ENCODE data around the gene ARAP2. TPM values are rescaled to one million over a fixed set of nuclear protein-coding genes. Genes with fewer than 3 reads are reported as not detected.
A peak's percentile ranks its signal among the peaks of the same experiment; 100 is the strongest.

Gene ARAP2
- total and polyA plus RNA-seq, 2 experiments from 2014 or later: 5.9 to 22.7 TPM

- TF ChIP-seq CTCF (IDR thresholded peaks at IDR 0.05; ENCODE audit: poor library complexity): no peak
- no peak for TF ChIP-seq EZH2 (IDR thresholded peaks at IDR 0.05; ENCODE audit: borderline replicate concordance)
- TF ChIP-seq EZH2phosphoT487 (IDR thresholded peaks at IDR 0.05; ENCODE audit: low read depth, severe bottlenecking, unreplicated experiment): no peak
- Histone ChIP-seq H4K20me1 (ENCODE audit: insufficient read depth, poor library complexity, severe bottlenecking) (no peaks in the 10 kb centered on the region), H3K4me1 (ENCODE audit: insufficient read depth) (no peaks in the 10 kb centered on the region), H3K27ac (no peak overlapping the region), H3K36me3 (replicated peaks; ENCODE audit: insufficient read depth, low read depth) (no peaks in the 10 kb centered on the region), H3K4me2 (peak overlapping the region; percentile 83), H3K4me3 (no peak overlapping the region), H2AFZ (no peak overlapping the region), H3K79me2 (peaks cover 40% of the 10 kb centered on the region), H3K9me3 (ENCODE audit: low read depth) (no peaks in the 10 kb centered on the region), H3K27me3 (no peaks in the 10 kb centered on the region), H3K9me2 (replicated peaks; ENCODE audit: insufficient read depth) (no peaks in the 10 kb centered on the region)
- DNase-seq (ENCODE audit: low spot score): no peak
- 73% methylated on average over 2 of the region's 2 CpGs for WGBS (ENCODE audit: low lambda C conversion rate, missing lambda C conversion rate)
Measured at GRCh38 chr4:36241771-36242170, 2.5 kb downstream of the ARAP2 start.

- H3K9me3 ChIP-seq (ENCODE audit: low read depth): no peaks in the 10 kb centered on the region
- no peak overlapping the region for H2AFZ ChIP-seq
- H3K4me3 ChIP-seq: no peak overlapping the region
- no peak overlapping the region for H3K27ac ChIP-seq
- H3K4me2 ChIP-seq: no peak overlapping the region
- H3K4me1 ChIP-seq (ENCODE audit: insufficient read depth): no peaks in the 10 kb centered on the region
- DNase-seq (ENCODE audit: low spot score): no peak
- H3K79me2 ChIP-seq: peaks cover 60% of the 10 kb centered on the region
- no peaks in the 10 kb centered on the region for H3K36me3 ChIP-seq (replicated peaks; ENCODE audit: insufficient read depth, low read depth)
- no peaks in the 10 kb centered on the region for H3K9me2 ChIP-seq (replicated peaks; ENCODE audit: insufficient read depth)
- 94% methylated on average over 4 of the region's 4 CpGs for WGBS (ENCODE audit: low lambda C conversion rate, missing lambda C conversion rate)
- TF ChIP-seq EZH2 (IDR thresholded peaks at IDR 0.05; ENCODE audit: borderline replicate concordance) (no peak), CTCF (IDR thresholded peaks at IDR 0.05; ENCODE audit: poor library complexity) (no peak), EZH2phosphoT487 (IDR thresholded peaks at IDR 0.05; ENCODE audit: low read depth, severe bottlenecking, unreplicated experiment) (no peak)
- H4K20me1 ChIP-seq (ENCODE audit: insufficient read depth, poor library complexity, severe bottlenecking): no peaks in the 10 kb centered on the region
- H3K27me3 ChIP-seq: no peaks in the 10 kb centered on the region
Measured at GRCh38 chr4:36237366-36238313, 6.7 kb downstream of the ARAP2 start.

GRCh38 chr4:36236159-36236558 is 8.2 kb downstream of the ARAP2 start:
- Histone ChIP-seq H3K9me2 (replicated peaks; ENCODE audit: insufficient read depth) (no peaks in the 10 kb centered on the region), H3K4me2 (no peak overlapping the region), H3K79me2 (peaks cover 53% of the 10 kb centered on the region), H3K27ac (no peak overlapping the region), H3K4me3 (no peak overlapping the region), H3K9me3 (ENCODE audit: low read depth) (no peaks in the 10 kb centered on the region), H4K20me1 (ENCODE audit: insufficient read depth, poor library complexity, severe bottlenecking) (no peaks in the 10 kb centered on the region), H2AFZ (no peak overlapping the region), H3K4me1 (ENCODE audit: insufficient read depth) (no peaks in the 10 kb centered on the region), H3K36me3 (replicated peaks; ENCODE audit: insufficient read depth, low read depth) (no peaks in the 10 kb centered on the region), H3K27me3 (no peaks in the 10 kb centered on the region)
- 90% methylated on average over 2 of the region's 2 CpGs for WGBS (ENCODE audit: low lambda C conversion rate, missing lambda C conversion rate)
- no peak for TF ChIP-seq CTCF (IDR thresholded peaks at IDR 0.05; ENCODE audit: poor library complexity)
- TF ChIP-seq EZH2phosphoT487 (IDR thresholded peaks at IDR 0.05; ENCODE audit: low read depth, severe bottlenecking, unreplicated experiment): no peak
- TF ChIP-seq EZH2 (IDR thresholded peaks at IDR 0.05; ENCODE audit: borderline replicate concordance): no peak
- no peak for DNase-seq (ENCODE audit: low spot score)
